HepG2 (cell line): Measurements from ENCODE around the gene CNPY4. TPM values are rescaled to one million over a fixed set of nuclear protein-coding genes. Genes with fewer than 3 reads are reported as not detected.

ENCODE experiments used
- CAMTA2 ChIP-seq: sonication (generic); formaldehyde crosslinking; IDR thresholded peaks from 2 replicates; pipeline ENCODE4 v1.4.0; 2020; ENCODE audit warnings: mild to moderate bottlenecking, missing genetic modification reagents, borderline replicate concordance
- GZF1 ChIP-seq: sonication (generic); formaldehyde crosslinking; IDR thresholded peaks from 2 replicates; pipeline ENCODE4 v1.5.1; 2020; ENCODE audit warnings: mild to moderate bottlenecking, missing genetic modification reagents
- HDAC2 ChIP-seq: sonication (generic); formaldehyde crosslinking; IDR thresholded peaks from 2 replicates; pipeline ENCODE4 v1.4.0; 2020; ENCODE audit warnings: missing genetic modification reagents
- HNRNPUL1 ChIP-seq: fragments of 200-400 bp; formaldehyde crosslinking; IDR thresholded peaks from 2 replicates; pipeline ENCODE4 v1.6.1; 2017; ENCODE audit warnings: low read depth, mild to moderate bottlenecking, low read length, moderate library complexity
- KLF6 ChIP-seq: IDR thresholded peaks from 2 replicates; pipeline ENCODE4 v1.8.0; 2016; ENCODE audit warnings: missing biosample characterization, missing genetic modification reagents
- MXD4 ChIP-seq: IDR thresholded peaks from 2 replicates; pipeline ENCODE4 v1.6.1; 2016; ENCODE audit warnings: mild to moderate bottlenecking, missing biosample characterization, missing genetic modification reagents
- NFYC ChIP-seq: IDR thresholded peaks from 2 replicates; pipeline ENCODE4 v1.6.1; 2016; ENCODE audit warnings: missing genetic modification reagents, missing compliant biosample characterization
- ZNF17 ChIP-seq: sonication (generic); formaldehyde crosslinking; IDR thresholded peaks from 2 replicates; pipeline ENCODE4 v1.5.0; 2020; ENCODE audit warnings: mild to moderate bottlenecking, missing genetic modification reagents
- ZNF331 ChIP-seq: sonication (generic); formaldehyde crosslinking; IDR thresholded peaks from 2 replicates; pipeline ENCODE4 v1.4.0; 2020; ENCODE audit warnings: missing genetic modification reagents
- ZNF570 ChIP-seq: sonication (generic); formaldehyde crosslinking; IDR thresholded peaks from 2 replicates; pipeline ENCODE4 v1.4.0; 2020; ENCODE audit warnings: mild to moderate bottlenecking, missing genetic modification reagents, borderline replicate concordance
- polyA plus RNA-seq, 8 experiments: library from polyadenylated mRNA; depleted of rRNA in 3 of 8; stranded (reverse) in 7 of 8; unstranded in 1 of 8; fragments of >200 nt; fragmentation: Illumina TruSeq in 4 of 8; extraction: Trizol in 4 of 8; gene quantifications; 2 replicates each; pipeline versions ENCODE4 v1.2.1 to v1.2.3, GENCODE V29; 2011 to 2016; ENCODE audit warnings: low read depth in 4 of 8, missing spikeins in 1 of 8, mixed read lengths in 1 of 8; ENCODE audit not compliant: insufficient read depth in 1 of 8
- total RNA-seq, 5 experiments: library from RNA; depleted of rRNA; stranded (reverse); fragments of >200 nt; fragmentation: Illumina TruSeq; extraction: Trizol; gene quantifications; 2 replicates each; pipeline ENCODE4 v1.2.3, GENCODE V29; 2016; ENCODE audit warnings: low read depth in 1 of 5
- TF ChIP-seq, protein P1 (sequence below), 2 experiments: sonication (generic) in 1 of 2; formaldehyde crosslinking in 1 of 2; IDR thresholded peaks; 2 replicates each; pipeline versions ENCODE4 v1.6.1 to v1.9.0; 2014 to 2022; ENCODE audit warnings: antibody characterized with exemption in 1 of 2, borderline replicate concordance in 1 of 2, inconsistent platforms in 1 of 2, low read depth in 1 of 2, missing genetic modification reagents in 1 of 2
- TF ChIP-seq, protein P2 (sequence below): sonication (generic); formaldehyde crosslinking; IDR thresholded peaks from 2 replicates; pipeline ENCODE4 v1.5.0; 2020; ENCODE audit warnings: missing genetic modification reagents, mild to moderate bottlenecking, borderline replicate concordance
- TF ChIP-seq, protein P3 (sequence below): sonication (generic); formaldehyde crosslinking; IDR thresholded peaks from 2 replicates; pipeline ENCODE4 v1.8.1; 2023; ENCODE audit warnings: missing genetic modification reagents, mild to moderate bottlenecking, borderline replicate concordance
- TF ChIP-seq, protein P4 (sequence below): sonication (generic); formaldehyde crosslinking; IDR thresholded peaks from 2 replicates; pipeline ENCODE4 v1.5.0; 2020; ENCODE audit warnings: missing genetic modification reagents
- TF ChIP-seq, protein P5 (sequence below): sonication (generic); formaldehyde crosslinking; IDR thresholded peaks from 2 replicates; pipeline ENCODE4 v1.4.0; 2020; ENCODE audit warnings: missing genetic modification reagents, low read depth, mild to moderate bottlenecking, borderline replicate concordance

Gene CNPY4
- total and polyA plus RNA-seq, 2 of the 13 experiments (the other 11 are each of a cell fraction or from before 2014, with no cell fraction given) = 6.2 to 12.7 TPM

DNA sequence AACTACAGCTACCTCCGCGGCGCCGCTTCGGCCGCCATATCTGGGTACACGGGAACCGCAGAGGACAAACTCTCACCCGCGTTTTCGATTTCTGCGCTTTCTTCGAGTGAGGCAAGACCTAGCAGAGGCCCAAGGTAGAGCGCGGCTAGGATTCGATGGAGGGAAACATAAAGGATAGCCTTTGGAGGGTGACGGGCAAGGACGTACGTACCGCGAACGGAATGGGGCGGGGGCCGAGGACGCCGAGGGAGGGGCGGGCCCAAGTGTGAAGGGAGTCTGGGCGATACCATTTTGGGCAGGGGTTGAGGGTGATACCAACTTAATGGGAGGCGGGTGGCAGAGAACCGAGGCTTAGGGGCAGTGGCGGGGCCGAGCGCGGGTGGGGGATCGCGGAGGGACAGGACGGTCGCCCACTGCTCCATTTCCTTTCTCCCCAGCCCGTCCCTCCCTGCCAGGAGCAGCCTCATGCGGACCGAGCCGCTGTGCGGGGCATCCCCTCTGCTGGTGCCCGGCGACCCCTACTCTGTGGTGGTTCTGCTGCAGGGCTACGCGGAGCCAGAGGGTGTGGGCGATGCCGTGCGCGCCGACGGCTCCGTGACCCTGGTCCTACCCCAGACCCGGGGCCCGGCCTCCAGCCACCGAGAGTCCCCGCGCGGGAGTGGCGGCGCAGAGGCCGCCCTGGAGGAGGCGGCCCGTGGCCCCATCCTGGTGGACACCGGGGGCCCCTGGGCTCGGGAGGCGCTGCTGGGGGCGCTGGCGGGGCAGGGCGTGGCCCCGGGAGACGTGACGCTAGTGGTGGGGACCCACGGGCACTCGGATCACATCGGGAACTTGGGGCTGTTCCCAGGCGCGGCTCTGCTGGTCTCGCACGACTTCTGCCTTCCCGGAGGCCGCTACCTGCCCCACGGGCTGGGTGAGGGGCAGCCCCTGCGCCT lies 7.8 kb downstream of the CNPY4 start, which contains the start of gene MBLAC1 (continued):
- TF ChIP-seq, protein P1, sequence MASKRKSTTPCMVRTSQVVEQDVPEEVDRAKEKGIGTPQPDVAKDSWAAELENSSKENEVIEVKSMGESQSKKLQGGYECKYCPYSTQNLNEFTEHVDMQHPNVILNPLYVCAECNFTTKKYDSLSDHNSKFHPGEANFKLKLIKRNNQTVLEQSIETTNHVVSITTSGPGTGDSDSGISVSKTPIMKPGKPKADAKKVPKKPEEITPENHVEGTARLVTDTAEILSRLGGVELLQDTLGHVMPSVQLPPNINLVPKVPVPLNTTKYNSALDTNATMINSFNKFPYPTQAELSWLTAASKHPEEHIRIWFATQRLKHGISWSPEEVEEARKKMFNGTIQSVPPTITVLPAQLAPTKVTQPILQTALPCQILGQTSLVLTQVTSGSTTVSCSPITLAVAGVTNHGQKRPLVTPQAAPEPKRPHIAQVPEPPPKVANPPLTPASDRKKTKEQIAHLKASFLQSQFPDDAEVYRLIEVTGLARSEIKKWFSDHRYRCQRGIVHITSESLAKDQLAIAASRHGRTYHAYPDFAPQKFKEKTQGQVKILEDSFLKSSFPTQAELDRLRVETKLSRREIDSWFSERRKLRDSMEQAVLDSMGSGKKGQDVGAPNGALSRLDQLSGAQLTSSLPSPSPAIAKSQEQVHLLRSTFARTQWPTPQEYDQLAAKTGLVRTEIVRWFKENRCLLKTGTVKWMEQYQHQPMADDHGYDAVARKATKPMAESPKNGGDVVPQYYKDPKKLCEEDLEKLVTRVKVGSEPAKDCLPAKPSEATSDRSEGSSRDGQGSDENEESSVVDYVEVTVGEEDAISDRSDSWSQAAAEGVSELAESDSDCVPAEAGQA (IDR thresholded peaks at IDR 0.05; ENCODE audit: low read depth) = peak; percentile 87
- TF ChIP-seq, protein P1 (CRISPR knock-in tag; IDR thresholded peaks at IDR 0.05; ENCODE audit: borderline replicate concordance) = peak; percentile 73; the same call in 1 of the 2 replicates
- TF ChIP-seq ZNF17 (CRISPR knock-in tag) = no peak
- TF ChIP-seq GZF1 (CRISPR knock-in tag) = no peak
- TF ChIP-seq ZNF570 (CRISPR knock-in tag) = no peak
- no peak for TF ChIP-seq KLF6
- TF ChIP-seq, protein P2, sequence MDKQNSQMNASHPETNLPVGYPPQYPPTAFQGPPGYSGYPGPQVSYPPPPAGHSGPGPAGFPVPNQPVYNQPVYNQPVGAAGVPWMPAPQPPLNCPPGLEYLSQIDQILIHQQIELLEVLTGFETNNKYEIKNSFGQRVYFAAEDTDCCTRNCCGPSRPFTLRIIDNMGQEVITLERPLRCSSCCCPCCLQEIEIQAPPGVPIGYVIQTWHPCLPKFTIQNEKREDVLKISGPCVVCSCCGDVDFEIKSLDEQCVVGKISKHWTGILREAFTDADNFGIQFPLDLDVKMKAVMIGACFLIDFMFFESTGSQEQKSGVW = no peak
- TF ChIP-seq ZNF331 (CRISPR knock-in tag) = no peak; the same call in 1 of the 2 replicates
- TF ChIP-seq, protein P3, sequence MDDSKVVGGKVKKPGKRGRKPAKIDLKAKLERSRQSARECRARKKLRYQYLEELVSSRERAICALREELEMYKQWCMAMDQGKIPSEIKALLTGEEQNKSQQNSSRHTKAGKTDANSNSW (CRISPR knock-in tag) = 0 out of 2 replicates have a peak, but pooled peaks have one; percentile 56
- 0 out of 2 replicates have a peak, but pooled peaks have one; percentile 10 for TF ChIP-seq CAMTA2 (CRISPR knock-in tag)
- TF ChIP-seq NFYC (CRISPR knock-in tag) = no peak
- no peak; the same call in none of the 2 replicates for TF ChIP-seq MXD4 (CRISPR knock-in tag)
- TF ChIP-seq, protein P4, sequence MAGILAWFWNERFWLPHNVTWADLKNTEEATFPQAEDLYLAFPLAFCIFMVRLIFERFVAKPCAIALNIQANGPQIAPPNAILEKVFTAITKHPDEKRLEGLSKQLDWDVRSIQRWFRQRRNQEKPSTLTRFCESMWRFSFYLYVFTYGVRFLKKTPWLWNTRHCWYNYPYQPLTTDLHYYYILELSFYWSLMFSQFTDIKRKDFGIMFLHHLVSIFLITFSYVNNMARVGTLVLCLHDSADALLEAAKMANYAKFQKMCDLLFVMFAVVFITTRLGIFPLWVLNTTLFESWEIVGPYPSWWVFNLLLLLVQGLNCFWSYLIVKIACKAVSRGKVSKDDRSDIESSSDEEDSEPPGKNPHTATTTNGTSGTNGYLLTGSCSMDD (CRISPR knock-in tag) = no peak
- TF ChIP-seq HNRNPUL1 = no peak
- TF ChIP-seq, protein P5, sequence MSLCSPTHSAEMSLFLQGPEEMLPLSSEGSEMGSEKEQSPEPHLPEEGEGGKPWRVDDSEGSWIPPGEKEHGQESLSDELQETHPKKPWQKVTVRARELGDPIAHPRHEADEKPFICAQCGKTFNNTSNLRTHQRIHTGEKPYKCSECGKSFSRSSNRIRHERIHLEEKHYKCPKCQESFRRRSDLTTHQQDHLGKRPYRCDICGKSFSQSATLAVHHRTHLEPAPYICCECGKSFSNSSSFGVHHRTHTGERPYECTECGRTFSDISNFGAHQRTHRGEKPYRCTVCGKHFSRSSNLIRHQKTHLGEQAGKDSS = no peak
- TF ChIP-seq HDAC2 (CRISPR knock-in tag) = peak; percentile 6; the same call in 1 of the 2 replicates
